B cell (primary cell): ENCODE results near the gene COL13A1. TPM values are rescaled to one million over a fixed set of nuclear protein-coding genes. Genes with fewer than 3 reads are reported as not detected.

Experiments used
- ATAC-seq: fragments of 200-7000 bp; cut with Tn5 transposase; one replicate; pipeline ENCODE4 v1.10.0; 2021; ENCODE audit warnings: low read depth, mild to moderate bottlenecking, moderate number of reproducible peaks, moderate library complexity
- CTCF ChIA-PET: fragments of 350-600 bp; sonication (Branson Sonifier 250); formaldehyde crosslinking; loops from one replicate; lab custom pipeline; 2021; ENCODE audit warnings: antibody characterized with exemption, inconsistent platforms; lab: Charles Lee
- POLR2A ChIA-PET: fragments of 350-600 bp; sonication (Branson Sonifier 250); formaldehyde crosslinking; loops from one replicate; lab custom pipeline; 2021; ENCODE audit warnings: antibody characterized with exemption; lab: Charles Lee
- DNase-seq: peaks from one replicate; pipeline ENCODE4 v3.0.0; 2013
- H2AFZ ChIP-seq: 2 replicates; pipeline ENCODE4 v1.6.1; 2012; ENCODE audit warnings: mild to moderate bottlenecking, low read depth, low read length; ENCODE audit not compliant: insufficient read depth, poor library complexity, severe bottlenecking
- H3K27ac ChIP-seq, 2 donors: 1 replicate in 1 of 2; 2 replicates in 1 of 2; pipeline ENCODE4 v1.5.1; 2012 to 2013; ENCODE audit warnings: low read length in 2 of 2, mild to moderate bottlenecking in 2 of 2, moderate library complexity in 1 of 2
- H3K27me3 ChIP-seq, 4 experiments: fragments of 200-600 bp in 1 of 4; sonication (generic) in 1 of 4; replicated peaks in 1 of 4; 1 replicate in 2 of 4; 2 replicates in 2 of 4; pipeline versions ENCODE4 v1.6.1 to v1.7.0; 2013 to 2016; ENCODE audit warnings: low read length in 3 of 4, mild to moderate bottlenecking in 2 of 4, mixed read lengths in 1 of 4, moderate library complexity in 1 of 4; ENCODE audit not compliant: insufficient read depth in 4 of 4, control insufficient read depth in 3 of 4; ENCODE audit errors: control extremely low read depth in 1 of 4
- H3K36me3 ChIP-seq, 2 experiments: replicated peaks in 1 of 2; 1 replicate in 1 of 2; 2 replicates in 1 of 2; pipeline versions ENCODE4 v1.6.1 to v1.7.1; 2013; ENCODE audit warnings: low read length in 1 of 2; ENCODE audit not compliant: insufficient read depth in 2 of 2, control insufficient read depth in 1 of 2; ENCODE audit errors: control extremely low read depth in 1 of 2, extremely low read depth in 1 of 2
- H3K4me1 ChIP-seq, 2 donors: fragments of 200-600 bp in 1 of 2; sonication (generic) in 1 of 2; 1 replicate in 1 of 2; 2 replicates in 1 of 2; pipeline versions ENCODE4 v1.5.1 to v1.6.1; 2013 to 2017; ENCODE audit warnings: low read length in 2 of 2; ENCODE audit not compliant: control insufficient read depth in 2 of 2, insufficient read depth in 2 of 2
- H3K4me2 ChIP-seq: replicated peaks from 2 replicates; pipeline ENCODE3; 2012; ENCODE audit warnings: mild to moderate bottlenecking, low read depth, low read length; ENCODE audit not compliant: poor library complexity, severe bottlenecking
- H3K4me3 ChIP-seq, 5 experiments: fragments of 200-600 bp in 1 of 5; sonication (generic) in 1 of 5; 1 replicate in 3 of 5; 2 replicates in 2 of 5; pipeline versions ENCODE4 v1.5.1 to v1.7.0; 2011 to 2016; ENCODE audit warnings: low read length in 4 of 5, mild to moderate bottlenecking in 4 of 5, low read depth in 2 of 5, control low read depth in 1 of 5, moderate library complexity in 1 of 5; ENCODE audit not compliant: insufficient read depth in 1 of 5; ENCODE audit errors: control extremely low read depth in 1 of 5, extremely low read depth in 1 of 5
- H3K79me2 ChIP-seq: fragments of 200-600 bp; sonication (generic); one replicate; pipeline ENCODE4 v1.6.0; 2016; ENCODE audit warnings: low read length; ENCODE audit not compliant: control insufficient read depth, insufficient read depth
- H3K9ac ChIP-seq: fragments of 200-600 bp; sonication (generic); 2 replicates; pipeline ENCODE4 v1.6.1; 2017; ENCODE audit warnings: mild to moderate bottlenecking, low read length, moderate library complexity
- H3K9me3 ChIP-seq, 3 donors: one replicate each; pipeline versions ENCODE4 v1.6.1 to v1.7.1; 2013; ENCODE audit warnings: low read length in 2 of 3; ENCODE audit not compliant: control insufficient read depth in 2 of 3, insufficient read depth in 1 of 3; ENCODE audit errors: control extremely low read depth in 1 of 3
- H4K20me1 ChIP-seq: 2 replicates; pipeline ENCODE4 v1.6.0; 2012; ENCODE audit warnings: mild to moderate bottlenecking, low read length; ENCODE audit not compliant: insufficient read depth, control insufficient read depth, poor library complexity, severe bottlenecking
- H3K27ac Mint-ChIP-seq: one replicate; pipeline ENCODE4 v1.8.0; 2021; ENCODE audit warnings: mixed read lengths
- H3K27me3 Mint-ChIP-seq: one replicate; pipeline ENCODE4 v1.8.0; 2021; ENCODE audit warnings: mixed read lengths
- H3K4me1 Mint-ChIP-seq: one replicate; pipeline ENCODE4 v1.8.0; 2021; ENCODE audit warnings: mixed read lengths
- H3K4me3 Mint-ChIP-seq: one replicate; pipeline ENCODE4 v1.8.0; 2021; ENCODE audit warnings: mixed read lengths
- H3K9me3 Mint-ChIP-seq: one replicate; pipeline ENCODE4 v1.8.0; 2022; ENCODE audit warnings: mixed read lengths; ENCODE audit not compliant: insufficient read depth
- EZH2 ChIP-seq: IDR thresholded peaks from 2 replicates; pipeline ENCODE4 v1.6.1; 2012; ENCODE audit warnings: borderline replicate concordance, low read depth, mild to moderate bottlenecking, moderate library complexity, low read length; ENCODE audit not compliant: insufficient read depth, poor library complexity, severe bottlenecking
- WGBS: methylation state at CpG from one replicate; pipeline ENCODE4 v1.1.5; 2013; ENCODE audit warnings: missing lambda C conversion rate; ENCODE audit not compliant: insufficient coverage; 5-methylcytosine and 5-hydroxymethylcytosine counted together
- intact Hi-C: fragments of 100-400 bp; cut with micrococcal nuclease; formaldehyde crosslinking; loops from one replicate; pipeline ENCODE4 v1.10.0; 2022
- polyA plus RNA-seq: library from polyadenylated mRNA; depleted of rRNA; stranded (reverse); fragments of >200 nt; gene quantifications from 2 replicates; pipeline ENCODE4 v1.2.3, GENCODE V29; 2012
- total RNA-seq, 2 donors: library from RNA; stranded (reverse); fragments of 120-200 nt in 1 of 2; gene quantifications; 1 replicate in 1 of 2; 2 replicates in 1 of 2; pipeline versions ENCODE4 v1.2.3 to v1.2.4, GENCODE V29; 2013 to 2022
- TF ChIP-seq, protein P1 (sequence below): fragments of 200-600 bp; IDR thresholded peaks from one replicate; pipeline ENCODE4 v1.8.0; 2022; ENCODE audit warnings: antibody characterized with exemption, mild to moderate bottlenecking

Gene COL13A1
- total and polyA plus RNA-seq, 2 donors (not counting 1 experiment from before 2014, with no cell fraction given) = not detected

DNA sequence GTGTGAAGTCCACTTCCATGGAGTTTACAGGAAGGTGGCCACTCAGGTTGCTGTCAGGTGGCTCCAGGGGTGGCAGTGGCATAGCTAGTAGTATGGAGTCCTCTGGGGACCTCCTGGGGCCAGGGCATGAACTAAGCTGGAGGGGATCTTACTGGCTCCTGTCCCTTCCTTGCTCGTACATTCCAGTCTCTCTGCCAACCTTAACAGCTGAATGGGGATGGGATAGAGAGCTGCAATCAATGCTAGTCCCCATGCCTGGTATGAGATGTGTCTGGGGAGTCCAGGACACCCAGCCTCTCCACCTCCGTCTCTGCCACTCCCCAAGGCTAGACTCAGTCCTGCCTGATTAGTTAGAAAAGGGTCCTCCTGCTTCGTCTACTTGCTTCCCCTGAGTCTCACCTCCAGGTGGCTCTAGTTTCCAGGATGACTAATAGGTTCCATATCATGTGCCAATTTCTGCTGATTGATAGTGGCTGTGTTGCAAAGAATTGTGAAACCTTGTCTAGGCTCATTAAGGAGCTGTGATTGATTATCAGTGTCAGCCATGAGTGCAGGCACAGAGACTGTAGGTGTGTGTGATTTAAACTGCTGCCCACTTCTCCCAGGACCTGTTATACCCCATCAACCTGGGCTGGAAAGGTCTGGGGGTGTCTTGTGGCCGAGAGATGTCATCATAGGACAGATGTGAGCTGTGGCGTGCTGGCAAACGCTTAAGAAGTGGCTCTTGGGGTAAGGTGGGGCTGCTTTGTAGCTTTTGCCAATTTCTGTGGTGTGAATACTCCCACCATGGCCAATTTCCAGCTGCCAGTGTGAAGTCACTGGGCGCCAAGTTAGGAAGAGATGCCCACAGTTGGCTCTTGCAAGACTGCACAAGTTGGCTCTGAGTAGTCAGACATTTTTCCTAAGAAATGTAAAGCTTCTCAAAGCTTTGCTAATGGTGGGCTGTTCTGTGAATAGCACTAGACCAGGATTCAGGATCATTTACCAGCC is 59.8 kb downstream of the COL13A1 start:
- peaks cover 4% of the 10 kb centered on the region for H3K27me3 Mint-ChIP-seq
- no peaks in the 10 kb centered on the region for H3K4me1 Mint-ChIP-seq
- POLR2A ChIA-PET = no interaction called here
- H3K79me2 ChIP-seq = no peaks in the 10 kb centered on the region
- H3K27ac ChIP-seq = no peak overlapping the region
- H3K9me3 Mint-ChIP-seq = no peaks in the 10 kb centered on the region
- H3K27ac Mint-ChIP-seq = no peak overlapping the region
- CTCF ChIA-PET = no interaction called here
- ATAC-seq = no peak
- H2AFZ ChIP-seq = no peak overlapping the region
- no peaks in the 10 kb centered on the region for H3K36me3 ChIP-seq
- intact Hi-C loops = no loop called here
- 100% methylated on average over 2 of the region's 7 CpGs for WGBS
- H3K4me1 ChIP-seq = no peaks in the 10 kb centered on the region
- no peak for DNase-seq
- H3K9ac ChIP-seq = no peak overlapping the region
- H3K4me3 Mint-ChIP-seq = no peak overlapping the region
- no peak overlapping the region for H3K4me2 ChIP-seq
- H3K4me3 ChIP-seq = no peak overlapping the region
- H3K9me3 ChIP-seq = no peaks in the 10 kb centered on the region
- no peaks in the 10 kb centered on the region for H3K27me3 ChIP-seq
- TF ChIP-seq, protein P1, sequence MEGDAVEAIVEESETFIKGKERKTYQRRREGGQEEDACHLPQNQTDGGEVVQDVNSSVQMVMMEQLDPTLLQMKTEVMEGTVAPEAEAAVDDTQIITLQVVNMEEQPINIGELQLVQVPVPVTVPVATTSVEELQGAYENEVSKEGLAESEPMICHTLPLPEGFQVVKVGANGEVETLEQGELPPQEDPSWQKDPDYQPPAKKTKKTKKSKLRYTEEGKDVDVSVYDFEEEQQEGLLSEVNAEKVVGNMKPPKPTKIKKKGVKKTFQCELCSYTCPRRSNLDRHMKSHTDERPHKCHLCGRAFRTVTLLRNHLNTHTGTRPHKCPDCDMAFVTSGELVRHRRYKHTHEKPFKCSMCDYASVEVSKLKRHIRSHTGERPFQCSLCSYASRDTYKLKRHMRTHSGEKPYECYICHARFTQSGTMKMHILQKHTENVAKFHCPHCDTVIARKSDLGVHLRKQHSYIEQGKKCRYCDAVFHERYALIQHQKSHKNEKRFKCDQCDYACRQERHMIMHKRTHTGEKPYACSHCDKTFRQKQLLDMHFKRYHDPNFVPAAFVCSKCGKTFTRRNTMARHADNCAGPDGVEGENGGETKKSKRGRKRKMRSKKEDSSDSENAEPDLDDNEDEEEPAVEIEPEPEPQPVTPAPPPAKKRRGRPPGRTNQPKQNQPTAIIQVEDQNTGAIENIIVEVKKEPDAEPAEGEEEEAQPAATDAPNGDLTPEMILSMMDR = no peak
- no peak for TF ChIP-seq EZH2
- no peaks in the 10 kb centered on the region for H4K20me1 ChIP-seq

DNA sequence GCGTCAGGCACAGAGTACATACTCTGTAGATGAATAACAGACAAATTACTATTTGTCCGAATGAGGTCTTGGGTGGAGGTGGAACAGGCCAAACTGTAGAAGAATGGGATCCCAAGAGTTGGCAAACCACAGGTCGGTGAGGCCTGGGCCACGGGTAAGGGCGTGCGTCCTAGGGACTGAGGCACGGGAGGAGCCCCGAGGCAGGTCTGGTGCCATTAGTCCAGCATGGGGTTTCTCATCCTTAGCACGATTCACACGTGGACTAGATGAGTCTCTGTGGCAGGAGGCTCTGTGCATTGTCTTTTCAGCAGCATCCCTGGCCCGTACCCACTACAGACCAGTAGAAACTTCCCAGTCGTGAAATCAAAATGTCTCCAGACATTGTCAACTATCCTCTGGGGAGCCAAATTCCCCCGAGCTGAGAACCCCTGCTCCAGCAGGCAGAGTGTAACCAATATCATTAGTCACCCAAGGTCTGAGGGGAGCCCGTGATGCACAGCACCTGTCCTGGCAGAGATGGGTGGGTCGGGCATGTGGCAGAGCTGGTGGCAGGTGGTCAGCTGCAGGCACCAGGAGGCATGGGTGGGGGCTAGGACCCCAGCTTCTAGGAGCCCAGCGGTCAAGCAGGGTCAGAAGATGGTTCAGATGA is 61.3 kb downstream of the COL13A1 start:
- Histone ChIP-seq H4K20me1 (no peaks in the 10 kb centered on the region), H3K4me1 (no peaks in the 10 kb centered on the region), H3K9me3 (no peaks in the 10 kb centered on the region), H3K27ac (no peak overlapping the region), H2AFZ (no peak overlapping the region), H3K36me3 (no peaks in the 10 kb centered on the region), H3K4me3 (no peak overlapping the region), H3K9ac (no peak overlapping the region), H3K79me2 (no peaks in the 10 kb centered on the region), H3K4me2 (no peak overlapping the region), H3K27me3 (no peaks in the 10 kb centered on the region)
- 96% methylated on average over 15 of the region's 16 CpGs for WGBS
- Mint-ChIP-seq H3K27me3 (peaks cover 4% of the 10 kb centered on the region), H3K9me3 (no peaks in the 10 kb centered on the region), H3K4me3 (no peak overlapping the region), H3K4me1 (no peaks in the 10 kb centered on the region), H3K27ac (no peak overlapping the region)
- TF ChIP-seq EZH2 = no peak
- TF ChIP-seq, protein P1 = no peak
- ChIA-PET CTCF (no interaction called here), POLR2A (no interaction called here)
- no peak for ATAC-seq
- intact Hi-C loops = no loop called here
- DNase-seq = no peak
